Measurements from ENCODE around the gene RUNDC3A.
A peak's percentile ranks its signal among the peaks of the same experiment; 100 is the strongest.

The RUNDC3A gene

DNA sequence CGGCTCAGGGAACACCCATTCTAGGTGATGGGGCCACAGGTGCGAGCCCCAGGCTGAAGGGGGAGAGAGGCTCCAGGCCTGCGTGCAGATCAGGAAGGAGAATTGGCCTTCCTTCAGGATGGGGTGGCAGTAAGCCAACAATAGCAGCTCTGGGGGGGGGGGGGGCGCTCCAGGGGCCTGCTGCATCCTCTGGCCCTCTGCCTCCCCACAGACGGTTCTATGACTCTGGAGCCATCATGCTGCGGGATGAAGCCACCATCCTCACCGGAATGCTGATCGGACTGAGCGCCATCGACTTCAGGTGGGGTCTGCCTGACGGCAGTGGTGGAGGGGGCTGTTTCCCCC lies 6.1 kb downstream of the RUNDC3A start:
- Histone ChIP-seq H3K4me1 (ENCODE audit: control insufficient read depth, low read depth, low read length) (peaks cover 14% of the 10 kb centered on the region), H3K27ac (ENCODE audit: low read length) (no peak overlapping the region), H3K27me3 (ENCODE audit: control insufficient read depth, insufficient read depth, low read length) (peaks cover 39% of the 10 kb centered on the region), H3K4me3 (ENCODE audit: low read length) (peak overlapping the region; percentile 53), H3K9ac (ENCODE audit: low read length) (no peak overlapping the region), H3K9me3 (ENCODE audit: control insufficient read depth, low read depth, low read length) (no peaks in the 10 kb centered on the region), H3K36me3 (ENCODE audit: control insufficient read depth, low read depth, low read length) (peaks cover 4% of the 10 kb centered on the region)

DNA sequence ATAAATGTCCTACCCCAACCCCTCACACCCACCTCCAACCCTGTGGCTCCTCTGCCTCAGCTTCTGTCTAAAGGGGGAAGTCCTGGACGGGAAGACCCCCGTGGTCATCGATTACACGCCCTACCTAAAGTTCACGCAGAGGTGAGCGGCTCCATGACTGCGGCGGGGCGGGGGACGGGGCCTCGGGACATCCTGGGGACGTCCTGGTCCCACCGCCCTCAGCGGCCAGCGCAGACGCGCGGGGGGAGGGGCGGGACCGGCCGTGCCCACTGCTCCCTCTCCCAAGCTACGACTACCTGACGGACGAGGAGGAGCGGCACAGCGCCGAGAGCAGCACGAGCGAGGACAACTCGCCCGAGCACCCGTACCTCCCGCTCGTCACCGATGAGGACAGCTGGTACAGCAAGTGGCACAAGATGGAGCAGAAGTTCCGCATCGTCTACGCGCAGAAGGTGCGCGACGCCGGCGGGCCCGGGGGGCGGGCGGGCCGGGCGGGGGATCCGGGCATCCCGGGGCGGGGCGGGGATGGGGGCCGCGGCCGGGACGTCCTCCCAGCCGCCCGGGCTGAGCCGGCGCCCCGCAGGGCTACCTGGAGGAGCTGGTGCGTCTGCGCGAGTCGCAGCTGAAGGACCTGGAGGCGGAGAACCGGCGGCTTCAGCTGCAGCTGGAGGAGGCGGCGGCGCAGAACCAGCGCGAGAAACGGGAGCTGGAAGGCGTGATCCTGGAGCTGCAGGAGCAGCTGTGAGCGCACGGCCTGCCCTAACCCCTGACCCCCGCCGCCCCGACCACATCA lies 6.7 kb downstream of the RUNDC3A start:
- H3K36me3 ChIP-seq (ENCODE audit: control insufficient read depth, low read depth, low read length), result peaks cover 10% of the 10 kb centered on the region
- H3K27ac ChIP-seq (ENCODE audit: low read length), result no peak overlapping the region
- no peaks in the 10 kb centered on the region for H3K9me3 ChIP-seq (ENCODE audit: control insufficient read depth, low read depth, low read length)
- H3K4me3 ChIP-seq (ENCODE audit: low read length), result peak overlapping the region; percentile 53
- H3K4me1 ChIP-seq (ENCODE audit: control insufficient read depth, low read depth, low read length), result peaks cover 14% of the 10 kb centered on the region
- H3K9ac ChIP-seq (ENCODE audit: low read length), result no peak overlapping the region
- H3K27me3 ChIP-seq (ENCODE audit: control insufficient read depth, insufficient read depth, low read length), result peaks cover 39% of the 10 kb centered on the region

DNA sequence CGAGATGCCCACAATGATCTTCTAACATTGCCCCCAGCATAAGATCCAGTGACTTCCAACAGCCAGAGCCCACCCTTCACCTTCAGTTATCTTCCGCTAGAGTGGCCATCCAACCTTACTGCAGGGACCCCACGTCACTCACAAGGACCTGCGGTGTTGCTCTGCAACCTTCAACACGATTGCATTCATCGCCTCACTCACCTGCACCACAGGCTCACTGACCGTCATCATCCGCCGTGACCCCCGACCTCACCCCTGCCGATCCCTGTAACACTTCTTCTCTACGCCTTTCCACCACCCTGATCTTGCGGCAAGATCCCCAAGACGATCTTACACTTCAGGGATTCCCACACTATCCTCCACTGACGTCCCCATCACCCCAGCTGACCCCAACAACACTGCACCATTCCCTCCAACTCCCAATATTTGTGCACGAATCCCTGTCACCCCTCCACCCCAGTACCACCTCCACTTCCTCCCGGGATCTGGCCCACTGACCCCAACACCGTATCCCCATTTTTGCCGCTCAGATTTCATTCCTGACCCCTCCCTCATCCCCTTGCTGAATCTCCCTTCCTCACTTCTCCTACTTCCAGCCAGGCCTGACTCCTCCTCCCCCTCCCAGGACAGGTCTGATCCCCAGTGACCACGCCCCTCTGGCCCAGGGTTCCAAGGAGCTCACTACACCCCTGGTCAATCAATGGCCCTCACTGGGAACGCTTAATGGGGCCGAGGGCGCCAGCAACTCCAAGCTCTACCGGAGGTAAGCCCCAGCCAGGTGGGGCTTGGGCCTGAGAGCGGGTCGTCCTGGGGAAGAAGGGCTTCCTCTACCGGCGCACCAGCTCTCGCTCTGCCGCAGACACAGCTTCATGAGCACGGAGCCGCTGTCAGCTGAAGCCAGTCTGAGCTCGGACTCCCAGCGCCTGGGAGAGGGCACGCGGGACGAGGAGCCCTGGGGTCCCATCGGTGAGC lies 7.6 kb downstream of the RUNDC3A start:
- Histone ChIP-seq H3K36me3 (ENCODE audit: control insufficient read depth, low read depth, low read length) (peaks cover 17% of the 10 kb centered on the region), H3K27ac (ENCODE audit: low read length) (no peak overlapping the region), H3K9ac (ENCODE audit: low read length) (no peak overlapping the region), H3K4me1 (ENCODE audit: control insufficient read depth, low read depth, low read length) (peaks cover 9% of the 10 kb centered on the region), H3K9me3 (ENCODE audit: control insufficient read depth, low read depth, low read length) (no peaks in the 10 kb centered on the region), H3K27me3 (ENCODE audit: control insufficient read depth, insufficient read depth, low read length) (peaks cover 39% of the 10 kb centered on the region), H3K4me3 (ENCODE audit: low read length) (peak overlapping the region; percentile 43)

DNA sequence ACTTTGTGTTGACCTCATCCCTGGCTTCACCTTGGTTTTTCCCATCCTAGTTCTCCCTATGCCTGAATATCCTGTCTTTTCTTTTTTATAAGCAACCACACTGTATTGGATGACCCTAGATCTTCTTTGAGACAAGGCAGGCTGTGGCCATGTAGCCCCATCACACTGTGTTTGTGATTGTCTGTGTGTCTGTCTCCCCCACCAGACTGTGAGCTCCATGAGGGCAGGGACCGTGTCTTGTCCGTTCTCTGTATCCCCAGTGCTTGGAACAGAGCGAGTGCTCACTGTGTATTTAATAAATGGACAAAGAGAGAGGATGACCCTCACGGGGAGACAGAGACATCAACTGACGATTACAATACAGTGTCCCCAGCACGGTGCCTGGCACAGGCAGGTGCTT lies 9.1 kb downstream of the RUNDC3A start:
- Histone ChIP-seq H3K36me3 (ENCODE audit: control insufficient read depth, low read depth, low read length) (peaks cover 31% of the 10 kb centered on the region), H3K4me1 (ENCODE audit: control insufficient read depth, low read depth, low read length) (peaks cover 6% of the 10 kb centered on the region), H3K9me3 (ENCODE audit: control insufficient read depth, low read depth, low read length) (no peaks in the 10 kb centered on the region), H3K9ac (ENCODE audit: low read length) (no peak overlapping the region), H3K27ac (ENCODE audit: low read length) (no peak overlapping the region), H3K4me3 (ENCODE audit: low read length) (no peak overlapping the region), H3K27me3 (ENCODE audit: control insufficient read depth, insufficient read depth, low read length) (peaks cover 39% of the 10 kb centered on the region)

DNA sequence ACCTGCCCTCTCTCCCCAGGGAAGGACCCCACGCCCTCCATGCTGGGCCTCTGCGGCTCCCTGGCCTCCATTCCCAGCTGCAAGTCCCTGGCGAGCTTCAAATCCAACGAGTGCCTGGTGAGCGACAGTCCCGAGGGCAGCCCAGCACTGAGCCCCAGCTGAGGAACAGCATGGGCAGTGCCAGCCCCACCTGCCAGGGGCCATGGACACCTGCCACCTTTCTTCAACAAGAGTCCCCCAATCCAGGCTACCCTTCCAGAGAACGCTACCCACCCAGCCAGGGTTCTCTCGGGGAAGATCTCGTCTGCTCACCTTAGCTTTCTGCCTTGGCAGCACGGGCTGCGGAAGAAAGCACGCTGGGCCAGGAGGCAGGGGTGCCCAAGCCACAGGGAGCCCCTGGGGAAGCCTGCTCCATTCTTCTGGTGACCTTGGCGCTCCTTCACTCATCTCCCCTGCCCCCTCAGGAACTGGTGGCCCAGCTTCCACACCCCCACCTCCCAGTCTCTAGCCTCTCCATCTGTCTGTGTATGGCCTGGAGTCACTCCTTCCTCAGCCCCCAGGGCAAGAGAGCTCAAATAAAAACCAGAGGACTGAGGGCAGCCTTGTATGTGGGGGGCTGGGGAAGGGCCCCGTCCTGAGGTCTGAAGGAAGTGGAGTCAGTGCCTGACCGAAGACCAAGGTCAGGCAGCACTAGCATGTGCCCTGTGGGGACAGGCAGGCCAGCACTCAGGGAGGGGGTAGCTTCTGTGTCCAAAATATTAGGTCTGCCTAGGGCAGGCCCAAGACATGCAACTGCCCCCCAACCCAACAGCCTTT lies 9.9 kb downstream of the RUNDC3A start:
- peaks cover 37% of the 10 kb centered on the region for H3K27me3 ChIP-seq (ENCODE audit: control insufficient read depth, insufficient read depth, low read length)
- no peak overlapping the region for H3K9ac ChIP-seq (ENCODE audit: low read length)
- peaks cover 31% of the 10 kb centered on the region for H3K36me3 ChIP-seq (ENCODE audit: control insufficient read depth, low read depth, low read length)
- peaks cover 6% of the 10 kb centered on the region for H3K4me1 ChIP-seq (ENCODE audit: control insufficient read depth, low read depth, low read length)
- H3K27ac ChIP-seq (ENCODE audit: low read length), result no peak overlapping the region
- no peaks in the 10 kb centered on the region for H3K9me3 ChIP-seq (ENCODE audit: control insufficient read depth, low read depth, low read length)
- H3K4me3 ChIP-seq (ENCODE audit: low read length), result no peak overlapping the region

DNA sequence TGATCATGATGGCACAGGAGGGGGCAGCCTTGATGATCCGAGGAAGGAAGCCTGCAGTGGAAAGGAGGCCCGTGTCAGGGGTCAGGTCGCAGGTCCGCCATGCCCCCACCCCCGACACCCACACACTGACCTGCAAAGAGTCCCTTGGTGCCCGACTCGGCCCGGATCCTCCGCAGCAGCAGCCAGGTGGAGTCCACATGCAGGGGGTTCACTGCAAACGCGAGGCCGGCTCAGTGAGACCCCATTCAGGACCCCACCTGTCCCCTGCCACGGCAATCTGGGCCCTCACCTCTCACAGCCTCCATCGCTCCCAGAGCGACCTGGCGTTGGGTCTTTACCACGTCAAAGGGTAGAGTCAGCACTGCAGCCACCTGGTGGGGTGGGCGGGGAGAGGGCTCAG lies 11.7 kb downstream of the RUNDC3A start:
- Histone ChIP-seq H3K36me3 (ENCODE audit: control insufficient read depth, low read depth, low read length) (peaks cover 31% of the 10 kb centered on the region), H3K9ac (ENCODE audit: low read length) (no peak overlapping the region), H3K27ac (ENCODE audit: low read length) (no peak overlapping the region), H3K4me1 (ENCODE audit: control insufficient read depth, low read depth, low read length) (peaks cover 6% of the 10 kb centered on the region), H3K4me3 (ENCODE audit: low read length) (no peak overlapping the region), H3K9me3 (ENCODE audit: control insufficient read depth, low read depth, low read length) (no peaks in the 10 kb centered on the region), H3K27me3 (ENCODE audit: control insufficient read depth, insufficient read depth, low read length) (peaks cover 21% of the 10 kb centered on the region)

DNA sequence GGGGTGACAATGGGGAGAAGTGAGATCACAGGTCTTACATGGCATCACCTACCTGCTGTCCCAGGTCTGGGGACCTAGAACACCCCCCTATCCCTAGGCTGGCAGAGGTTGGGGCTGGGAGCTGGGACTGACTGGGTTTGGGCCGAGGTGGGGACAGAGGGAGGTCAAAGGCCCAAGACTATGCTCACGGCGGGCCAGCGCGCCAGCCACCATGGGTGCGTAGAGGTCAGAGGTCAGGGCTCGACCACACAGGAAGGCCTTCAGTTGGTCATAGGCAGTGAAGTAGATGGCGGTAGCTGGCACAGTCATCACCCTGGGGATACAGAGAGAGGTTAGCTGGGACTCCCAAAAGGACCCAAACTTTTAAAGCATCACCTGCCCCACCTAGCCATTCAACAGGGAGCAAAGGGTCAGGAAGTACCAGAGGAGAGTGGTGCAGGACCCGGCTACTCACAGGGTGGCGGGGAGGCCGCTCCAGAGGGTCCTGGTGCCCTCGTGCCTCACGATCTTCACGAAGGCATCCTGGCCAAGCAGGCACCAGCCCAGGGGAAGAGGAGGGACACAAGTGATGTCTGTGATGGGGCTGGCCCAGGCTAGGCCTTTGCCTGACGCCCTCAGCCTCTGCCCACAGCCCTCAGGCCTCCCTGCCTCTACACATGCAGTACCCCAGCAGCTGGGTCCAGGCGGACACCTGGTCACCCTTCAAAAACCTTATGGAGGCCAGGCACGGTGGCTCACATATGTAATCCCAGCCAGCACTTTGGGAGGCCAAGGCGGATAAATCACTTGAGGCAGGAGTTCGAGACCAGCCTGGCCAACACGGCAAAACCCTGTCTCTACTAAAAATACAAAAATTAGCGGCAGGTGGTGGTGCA lies 13.1 kb downstream of the RUNDC3A start:
- H3K27me3 ChIP-seq (ENCODE audit: control insufficient read depth, insufficient read depth, low read length), result peaks cover 24% of the 10 kb centered on the region
- no peaks in the 10 kb centered on the region for H3K4me1 ChIP-seq (ENCODE audit: control insufficient read depth, low read depth, low read length)
- peaks cover 31% of the 10 kb centered on the region for H3K36me3 ChIP-seq (ENCODE audit: control insufficient read depth, low read depth, low read length)
- no peaks in the 10 kb centered on the region for H3K9me3 ChIP-seq (ENCODE audit: control insufficient read depth, low read depth, low read length)
- no peak overlapping the region for H3K27ac ChIP-seq (ENCODE audit: low read length)
- H3K4me3 ChIP-seq (ENCODE audit: low read length), result no peak overlapping the region
- no peak overlapping the region for H3K9ac ChIP-seq (ENCODE audit: low read length)

DNA sequence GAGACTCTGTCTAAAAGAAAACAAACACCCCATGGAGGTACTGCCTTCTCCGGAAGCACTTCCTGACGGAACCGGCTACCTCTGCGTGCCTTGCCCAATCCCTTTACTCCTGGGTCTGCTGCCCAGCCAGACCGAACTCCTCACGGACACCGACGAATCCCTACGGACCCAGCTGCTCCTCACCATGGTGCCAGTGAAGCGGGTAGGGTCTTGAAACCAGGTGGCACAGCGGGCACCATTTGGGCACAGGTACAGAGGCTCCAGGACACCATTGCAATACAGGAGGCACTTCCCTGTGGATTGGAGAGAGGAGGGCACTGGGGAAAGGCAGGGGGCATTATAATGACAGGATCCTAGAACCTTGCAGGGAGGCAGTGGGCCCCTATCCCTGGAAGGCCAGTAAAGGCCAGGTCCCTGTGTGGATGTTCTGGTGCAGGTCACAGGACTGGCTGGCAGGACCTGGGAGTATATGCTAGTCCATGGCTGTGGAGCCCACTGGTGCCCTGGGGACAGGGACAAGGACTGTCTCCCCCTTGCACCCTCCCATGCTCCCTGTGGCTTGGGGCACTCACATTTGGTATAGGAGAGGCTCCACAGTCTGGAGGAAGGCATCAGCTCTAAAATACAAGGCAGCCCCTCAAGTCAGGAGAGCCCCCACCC lies 14.0 kb downstream of the RUNDC3A start:
- Histone ChIP-seq H3K36me3 (ENCODE audit: control insufficient read depth, low read depth, low read length) (peaks cover 31% of the 10 kb centered on the region), H3K27ac (ENCODE audit: low read length) (no peak overlapping the region), H3K9ac (ENCODE audit: low read length) (no peak overlapping the region), H3K4me3 (ENCODE audit: low read length) (no peak overlapping the region), H3K4me1 (ENCODE audit: control insufficient read depth, low read depth, low read length) (no peaks in the 10 kb centered on the region), H3K9me3 (ENCODE audit: control insufficient read depth, low read depth, low read length) (no peaks in the 10 kb centered on the region), H3K27me3 (ENCODE audit: control insufficient read depth, insufficient read depth, low read length) (peaks cover 16% of the 10 kb centered on the region)

DNA sequence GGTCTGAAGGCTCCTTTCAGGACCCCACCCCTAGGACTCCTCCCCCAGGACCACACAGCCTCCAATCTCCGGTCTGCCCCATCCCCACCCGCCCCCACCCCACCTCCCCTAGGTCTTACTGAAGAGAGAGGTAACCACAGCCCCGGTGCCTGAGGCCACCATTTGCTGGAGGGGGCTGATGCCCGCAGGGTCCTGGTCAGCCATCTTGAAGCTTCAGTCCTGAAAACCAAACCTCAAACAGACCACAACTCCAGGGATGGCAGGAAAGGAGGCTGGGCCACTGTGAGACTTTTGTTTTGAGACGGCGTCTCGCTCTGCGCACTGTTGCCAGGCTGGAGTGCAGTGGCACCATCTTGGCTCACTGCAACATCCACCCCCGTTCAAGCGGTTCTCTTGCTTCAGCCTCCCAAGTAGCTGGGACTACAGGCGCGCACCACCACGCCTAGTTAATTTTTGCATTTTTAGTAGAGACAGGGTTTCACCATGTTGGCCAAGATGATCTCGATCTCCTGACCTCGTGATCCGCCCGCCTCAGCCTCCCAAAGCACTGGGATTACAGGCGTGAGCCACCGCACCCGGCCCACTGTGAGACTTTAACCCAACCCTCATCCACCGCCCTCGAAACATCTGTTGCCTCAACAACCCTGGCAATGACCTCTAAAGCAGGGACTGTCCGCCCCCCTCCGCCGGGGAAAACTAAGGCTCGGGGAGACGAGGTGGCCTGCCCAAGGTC lies 15.1 kb downstream of the RUNDC3A start:
- H3K9ac ChIP-seq (ENCODE audit: low read length), result peak overlapping the region; percentile 58
- H3K36me3 ChIP-seq (ENCODE audit: control insufficient read depth, low read depth, low read length), result peaks cover 31% of the 10 kb centered on the region
- H3K27me3 ChIP-seq (ENCODE audit: control insufficient read depth, insufficient read depth, low read length), result peaks cover 16% of the 10 kb centered on the region
- H3K4me1 ChIP-seq (ENCODE audit: control insufficient read depth, low read depth, low read length), result no peaks in the 10 kb centered on the region
- no peaks in the 10 kb centered on the region for H3K9me3 ChIP-seq (ENCODE audit: control insufficient read depth, low read depth, low read length)
- H3K4me3 ChIP-seq (ENCODE audit: low read length), result peak overlapping the region; percentile 82
- H3K27ac ChIP-seq (ENCODE audit: low read length), result no peak overlapping the region

DNA sequence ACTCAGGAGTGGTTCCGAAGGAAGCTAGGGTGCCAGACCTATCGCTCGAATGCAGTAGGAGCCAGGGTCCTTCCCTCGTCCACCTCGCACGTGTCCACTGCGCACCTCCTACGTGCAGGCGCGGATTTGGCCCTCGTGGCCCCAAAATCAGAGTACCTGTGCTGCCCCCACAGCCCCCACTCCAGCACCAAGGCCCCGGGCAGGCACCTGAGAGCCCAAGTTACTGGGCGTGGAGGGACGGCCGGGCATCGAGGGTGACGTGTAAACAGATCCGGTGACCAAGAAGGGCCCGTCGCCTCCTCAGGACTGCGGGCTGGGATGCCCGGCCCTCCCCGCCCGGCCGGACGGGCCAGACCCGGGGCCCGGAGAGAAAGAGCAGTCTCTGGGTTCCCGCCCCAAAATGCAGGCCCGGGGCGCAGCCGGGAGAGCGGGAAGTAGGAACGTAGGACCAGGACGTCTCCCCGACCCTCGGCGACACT lies 15.7 kb downstream of the RUNDC3A start:
- peaks cover 30% of the 10 kb centered on the region for H3K36me3 ChIP-seq (ENCODE audit: control insufficient read depth, low read depth, low read length)
- H3K9ac ChIP-seq (ENCODE audit: low read length), result peak overlapping the region; percentile 58
- peaks cover 16% of the 10 kb centered on the region for H3K27me3 ChIP-seq (ENCODE audit: control insufficient read depth, insufficient read depth, low read length)
- H3K9me3 ChIP-seq (ENCODE audit: control insufficient read depth, low read depth, low read length), result no peaks in the 10 kb centered on the region
- no peaks in the 10 kb centered on the region for H3K4me1 ChIP-seq (ENCODE audit: control insufficient read depth, low read depth, low read length)
- H3K4me3 ChIP-seq (ENCODE audit: low read length), result peak overlapping the region; percentile 82
- H3K27ac ChIP-seq (ENCODE audit: low read length), result no peak overlapping the region

All from iPS-18a (cell line).